ENCODE data around the gene PLEKHO1. TPM values are rescaled to one million over a fixed set of nuclear protein-coding genes. Genes with fewer than 3 reads are reported as not detected.

The PLEKHO1 gene
- total RNA-seq, 1 donor from 2014 or later = 72.0 TPM

DNA sequence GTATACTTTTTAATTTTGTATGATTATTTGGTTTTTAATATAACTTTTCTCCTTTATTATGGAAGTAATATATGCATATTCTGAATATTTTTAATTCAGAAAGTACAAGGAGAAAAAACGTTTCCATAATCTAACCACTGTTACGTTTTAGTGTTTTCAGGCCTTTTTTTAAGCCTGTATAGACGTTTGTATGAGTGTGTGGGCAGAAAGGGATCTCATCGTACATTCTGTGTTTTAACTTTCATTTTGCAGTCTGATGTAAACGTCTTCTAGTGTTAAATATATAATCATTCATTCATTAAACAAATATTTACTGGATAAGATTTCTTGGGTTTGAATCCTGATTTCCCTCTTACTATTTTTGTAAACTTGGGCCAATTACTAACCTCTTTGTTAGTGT lies 38.0 kb upstream of the PLEKHO1 start:
- TF ChIP-seq, protein P1, sequence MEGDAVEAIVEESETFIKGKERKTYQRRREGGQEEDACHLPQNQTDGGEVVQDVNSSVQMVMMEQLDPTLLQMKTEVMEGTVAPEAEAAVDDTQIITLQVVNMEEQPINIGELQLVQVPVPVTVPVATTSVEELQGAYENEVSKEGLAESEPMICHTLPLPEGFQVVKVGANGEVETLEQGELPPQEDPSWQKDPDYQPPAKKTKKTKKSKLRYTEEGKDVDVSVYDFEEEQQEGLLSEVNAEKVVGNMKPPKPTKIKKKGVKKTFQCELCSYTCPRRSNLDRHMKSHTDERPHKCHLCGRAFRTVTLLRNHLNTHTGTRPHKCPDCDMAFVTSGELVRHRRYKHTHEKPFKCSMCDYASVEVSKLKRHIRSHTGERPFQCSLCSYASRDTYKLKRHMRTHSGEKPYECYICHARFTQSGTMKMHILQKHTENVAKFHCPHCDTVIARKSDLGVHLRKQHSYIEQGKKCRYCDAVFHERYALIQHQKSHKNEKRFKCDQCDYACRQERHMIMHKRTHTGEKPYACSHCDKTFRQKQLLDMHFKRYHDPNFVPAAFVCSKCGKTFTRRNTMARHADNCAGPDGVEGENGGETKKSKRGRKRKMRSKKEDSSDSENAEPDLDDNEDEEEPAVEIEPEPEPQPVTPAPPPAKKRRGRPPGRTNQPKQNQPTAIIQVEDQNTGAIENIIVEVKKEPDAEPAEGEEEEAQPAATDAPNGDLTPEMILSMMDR (conservative IDR thresholded peaks at IDR 0.05) = no peak
- Mint-ChIP-seq H3K9me3 (peaks cover 11% of the 10 kb centered on the region), H3K36me3 (peaks cover 32% of the 10 kb centered on the region), H3K27ac (no peak overlapping the region), H3K4me1 (ENCODE audit: unreplicated experiment) (no peaks in the 10 kb centered on the region), H3K27me3 (no peaks in the 10 kb centered on the region), H3K4me3 (no peak overlapping the region)
- DNase-seq (ENCODE audit: extremely low spot score, unreplicated experiment) = no peak

DNA sequence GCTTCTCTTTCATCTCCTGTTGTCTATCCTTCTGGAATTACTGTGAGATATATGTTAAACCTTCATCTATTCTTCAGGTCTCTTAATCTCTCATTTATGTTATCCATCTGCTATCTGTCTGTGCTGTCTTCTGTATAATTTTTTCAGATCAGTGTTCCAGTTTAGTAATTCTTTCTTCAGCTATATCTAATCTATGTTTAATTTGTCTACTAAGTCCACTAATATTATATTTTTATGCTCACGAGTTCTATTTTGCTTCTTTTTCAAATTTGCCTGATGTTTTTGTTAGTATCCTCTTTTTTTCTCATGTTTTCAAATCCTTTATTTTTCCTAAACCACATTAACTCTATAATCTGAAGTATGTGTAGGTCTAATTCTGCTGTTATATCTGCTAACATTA lies 34.6 kb upstream of the PLEKHO1 start:
- Mint-ChIP-seq H3K4me1 (ENCODE audit: unreplicated experiment) (no peaks in the 10 kb centered on the region), H3K27me3 (no peaks in the 10 kb centered on the region), H3K9me3 (peaks cover 11% of the 10 kb centered on the region), H3K27ac (no peak overlapping the region), H3K4me3 (no peak overlapping the region), H3K36me3 (peaks cover 28% of the 10 kb centered on the region)
- TF ChIP-seq, protein P1 (conservative IDR thresholded peaks at IDR 0.05) = no peak
- no peak for DNase-seq (ENCODE audit: extremely low spot score, unreplicated experiment)

DNA sequence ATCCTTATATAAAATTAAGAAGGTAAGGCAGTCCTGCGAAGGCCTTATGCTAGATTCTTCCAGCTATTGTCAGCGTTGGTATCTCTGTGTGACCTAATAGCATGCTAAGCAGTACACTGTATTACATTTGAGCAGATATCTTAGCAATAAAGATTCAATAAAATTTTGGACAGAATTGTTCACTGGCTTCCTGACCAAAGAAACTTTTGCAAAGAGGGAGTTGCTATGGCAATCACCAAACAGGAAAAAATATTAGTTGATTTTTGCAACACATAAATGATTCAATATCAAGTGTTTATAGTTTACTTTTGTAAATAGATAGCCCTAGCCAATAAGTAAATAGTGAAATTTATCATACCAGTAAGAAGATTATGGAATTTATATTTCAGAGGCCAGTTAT lies 31.0 kb upstream of the PLEKHO1 start:
- no peaks in the 10 kb centered on the region for H3K27me3 Mint-ChIP-seq
- H3K36me3 Mint-ChIP-seq = peaks cover 17% of the 10 kb centered on the region
- H3K4me1 Mint-ChIP-seq (ENCODE audit: unreplicated experiment) = no peaks in the 10 kb centered on the region
- TF ChIP-seq, protein P1 (conservative IDR thresholded peaks at IDR 0.05) = no peak
- DNase-seq (ENCODE audit: extremely low spot score, unreplicated experiment) = no peak
- H3K9me3 Mint-ChIP-seq = peaks cover 11% of the 10 kb centered on the region
- no peak overlapping the region for H3K4me3 Mint-ChIP-seq
- no peak overlapping the region for H3K27ac Mint-ChIP-seq

DNA sequence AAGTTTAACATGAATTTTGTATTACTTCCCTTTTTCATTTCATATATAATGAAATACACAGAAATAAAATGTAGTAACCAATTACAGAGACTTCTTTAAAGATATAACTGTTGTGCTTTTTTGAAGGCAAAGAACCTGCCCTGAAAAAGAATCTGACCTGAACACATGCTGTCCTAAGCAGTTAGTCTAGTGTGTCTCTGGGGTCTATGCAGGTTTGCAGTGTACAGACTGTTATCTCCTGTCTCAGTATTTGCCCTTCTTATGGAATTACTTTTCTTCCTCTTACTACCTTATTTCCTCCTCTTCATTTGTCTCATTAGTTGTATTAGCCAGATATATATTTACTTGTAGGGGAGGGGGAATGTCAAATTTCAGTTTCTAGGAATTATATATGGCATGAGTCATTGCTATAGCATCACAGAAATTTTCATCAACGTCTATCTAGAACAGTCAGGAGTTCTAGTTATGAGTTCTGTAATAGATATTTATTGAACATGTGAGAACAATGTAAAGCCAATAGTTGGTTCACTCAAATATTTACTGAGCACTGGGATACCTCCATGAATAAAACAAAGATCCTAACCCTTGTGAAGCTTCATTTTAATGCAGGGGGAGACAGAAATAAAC lies 28.4 kb upstream of the PLEKHO1 start:
- TF ChIP-seq, protein P1 (conservative IDR thresholded peaks at IDR 0.05) = no peak
- H3K27me3 Mint-ChIP-seq = no peaks in the 10 kb centered on the region
- no peak overlapping the region for H3K4me3 Mint-ChIP-seq
- peaks cover 5% of the 10 kb centered on the region for H3K36me3 Mint-ChIP-seq
- no peaks in the 10 kb centered on the region for H3K4me1 Mint-ChIP-seq (ENCODE audit: unreplicated experiment)
- no peak for DNase-seq (ENCODE audit: extremely low spot score, unreplicated experiment)
- no peak overlapping the region for H3K27ac Mint-ChIP-seq
- no peaks in the 10 kb centered on the region for H3K9me3 Mint-ChIP-seq

DNA sequence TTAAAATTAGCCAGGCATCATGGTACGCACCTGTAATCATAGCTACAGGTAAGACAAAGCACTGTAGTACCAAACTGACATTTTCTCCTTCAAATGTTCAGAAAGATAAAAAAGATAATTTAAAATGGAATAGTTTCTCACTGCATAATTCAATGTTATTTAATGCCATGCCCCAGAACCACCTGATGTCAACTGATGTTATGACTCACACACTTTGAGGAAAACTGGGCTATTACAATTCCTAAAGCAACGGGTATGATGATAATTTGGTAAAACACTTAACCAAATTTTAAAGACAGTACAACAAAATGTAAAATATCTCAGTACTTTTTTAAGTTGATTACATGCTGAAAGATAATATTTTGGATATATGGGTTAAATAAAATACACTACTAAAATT lies 22.9 kb upstream of the PLEKHO1 start:
- TF ChIP-seq, protein P1 (conservative IDR thresholded peaks at IDR 0.05) = no peak
- Mint-ChIP-seq H3K36me3 (no peaks in the 10 kb centered on the region), H3K9me3 (no peaks in the 10 kb centered on the region), H3K27me3 (no peaks in the 10 kb centered on the region), H3K4me3 (no peak overlapping the region), H3K4me1 (ENCODE audit: unreplicated experiment) (no peaks in the 10 kb centered on the region), H3K27ac (no peak overlapping the region)
- DNase-seq (ENCODE audit: extremely low spot score, unreplicated experiment) = no peak

DNA sequence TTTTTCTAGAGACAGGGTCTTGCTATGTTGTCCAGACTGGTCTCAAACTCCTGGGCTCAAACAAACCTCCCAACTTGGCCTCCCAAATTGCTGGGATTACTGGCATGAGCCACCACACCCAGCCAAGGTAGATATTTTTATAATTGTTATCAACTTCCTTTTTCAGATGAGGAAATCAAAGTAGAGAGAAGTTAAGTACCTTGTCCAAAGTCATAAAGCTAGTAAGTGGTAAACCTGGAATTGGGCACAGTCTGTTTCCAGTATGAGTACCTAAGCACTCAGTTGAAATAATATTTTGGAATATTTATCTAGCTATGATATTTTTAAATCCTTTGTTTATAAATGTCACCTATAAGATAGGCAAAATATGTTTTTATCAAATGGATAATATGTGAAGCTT lies 22.3 kb upstream of the PLEKHO1 start:
- Mint-ChIP-seq H3K27ac (no peak overlapping the region), H3K4me1 (ENCODE audit: unreplicated experiment) (no peaks in the 10 kb centered on the region), H3K36me3 (no peaks in the 10 kb centered on the region), H3K4me3 (no peak overlapping the region), H3K9me3 (no peaks in the 10 kb centered on the region), H3K27me3 (no peaks in the 10 kb centered on the region)
- TF ChIP-seq, protein P1 (conservative IDR thresholded peaks at IDR 0.05) = no peak
- DNase-seq (ENCODE audit: extremely low spot score, unreplicated experiment) = no peak

Data from type B pancreatic cell (in vitro differentiated cells).